Measurements from ENCODE around the gene PPL. TPM values are rescaled to one million over a fixed set of nuclear protein-coding genes. Genes with fewer than 3 reads are reported as not detected.
"Not testable (repeated sequence)": the region's sequence is repeated elsewhere in the genome, so short reads cannot be mapped to it uniquely, and the experiment has no call there.

Gene PPL
- total RNA-seq, 1 donor from 2014 or later = 21.0 TPM

GRCh38 chr16:4898811-4899473 lies 38.0 kb downstream of the PPL start:
- no peak overlapping the region for H3K4me3 ChIP-seq (ENCODE audit: low read depth, low read length)
- TF ChIP-seq, protein P1, sequence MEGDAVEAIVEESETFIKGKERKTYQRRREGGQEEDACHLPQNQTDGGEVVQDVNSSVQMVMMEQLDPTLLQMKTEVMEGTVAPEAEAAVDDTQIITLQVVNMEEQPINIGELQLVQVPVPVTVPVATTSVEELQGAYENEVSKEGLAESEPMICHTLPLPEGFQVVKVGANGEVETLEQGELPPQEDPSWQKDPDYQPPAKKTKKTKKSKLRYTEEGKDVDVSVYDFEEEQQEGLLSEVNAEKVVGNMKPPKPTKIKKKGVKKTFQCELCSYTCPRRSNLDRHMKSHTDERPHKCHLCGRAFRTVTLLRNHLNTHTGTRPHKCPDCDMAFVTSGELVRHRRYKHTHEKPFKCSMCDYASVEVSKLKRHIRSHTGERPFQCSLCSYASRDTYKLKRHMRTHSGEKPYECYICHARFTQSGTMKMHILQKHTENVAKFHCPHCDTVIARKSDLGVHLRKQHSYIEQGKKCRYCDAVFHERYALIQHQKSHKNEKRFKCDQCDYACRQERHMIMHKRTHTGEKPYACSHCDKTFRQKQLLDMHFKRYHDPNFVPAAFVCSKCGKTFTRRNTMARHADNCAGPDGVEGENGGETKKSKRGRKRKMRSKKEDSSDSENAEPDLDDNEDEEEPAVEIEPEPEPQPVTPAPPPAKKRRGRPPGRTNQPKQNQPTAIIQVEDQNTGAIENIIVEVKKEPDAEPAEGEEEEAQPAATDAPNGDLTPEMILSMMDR (conservative IDR thresholded peaks at IDR 0.05; ENCODE audit: low read depth, low read length) = no peak
- no peak for DNase-seq (ENCODE audit: low read depth)

GRCh38 chr16:4897328-4897727 lies 39.6 kb downstream of the PPL start:
- no peak overlapping the region for H3K4me3 ChIP-seq (ENCODE audit: low read depth, low read length)
- TF ChIP-seq, protein P1 (conservative IDR thresholded peaks at IDR 0.05; ENCODE audit: low read depth, low read length) = no peak
- no peak for DNase-seq (ENCODE audit: low read depth)

DNA sequence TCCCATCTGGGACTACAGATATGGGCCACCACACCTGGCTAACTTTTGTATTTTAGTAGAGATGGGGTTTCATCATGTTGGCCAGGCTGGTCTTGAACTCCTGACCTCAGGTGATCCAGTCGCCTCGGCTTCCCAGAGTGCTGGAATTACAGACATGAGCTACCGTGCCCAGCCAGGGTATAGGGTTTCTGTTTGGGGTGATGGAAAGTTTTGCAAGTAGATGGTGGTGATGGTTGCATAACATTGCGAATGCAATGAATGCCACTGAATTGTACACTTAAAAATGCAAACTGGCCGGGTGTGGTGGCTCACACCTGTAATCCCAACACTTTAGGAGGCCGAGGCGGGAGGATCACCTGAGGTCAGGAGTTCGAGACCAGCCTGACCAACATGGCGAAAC lies 40.2 kb downstream of the PPL start:
- DNase-seq (ENCODE audit: low read depth); H3K4me3 ChIP-seq (ENCODE audit: low read depth, low read length): not testable (repeated sequence)

DNA sequence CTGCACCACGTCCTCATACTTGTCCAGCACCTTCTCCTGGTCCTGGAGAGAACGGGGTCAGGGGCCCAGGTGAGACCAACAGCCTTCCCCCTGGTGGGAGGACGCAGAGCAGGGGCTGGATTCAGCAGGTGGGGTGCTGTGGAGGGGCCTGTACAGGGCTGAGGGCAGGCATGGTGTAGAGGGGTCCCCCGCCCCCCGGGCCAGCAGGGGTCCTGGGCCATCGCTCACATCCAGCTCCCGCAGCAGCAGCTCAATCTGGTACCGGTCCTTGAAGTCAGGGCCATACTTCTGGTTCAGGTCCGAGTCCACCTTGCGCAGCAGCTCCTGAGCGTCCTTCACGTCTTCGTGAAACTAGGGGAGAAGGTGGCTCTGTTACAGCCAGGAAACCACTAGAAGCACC lies 41.6 kb downstream of the PPL start:
- TF ChIP-seq, protein P1 (conservative IDR thresholded peaks at IDR 0.05; ENCODE audit: low read depth, low read length) = no peak
- no peak for DNase-seq (ENCODE audit: low read depth)
- no peak overlapping the region for H3K4me3 ChIP-seq (ENCODE audit: low read depth, low read length)

GRCh38 chr16:4894276-4895150 lies 42.4 kb downstream of the PPL start:
- H3K4me3 ChIP-seq (ENCODE audit: low read depth, low read length) = no peak overlapping the region
- TF ChIP-seq, protein P1 (conservative IDR thresholded peaks at IDR 0.05; ENCODE audit: low read depth, low read length) = no peak
- DNase-seq (ENCODE audit: low read depth) = no peak

DNA sequence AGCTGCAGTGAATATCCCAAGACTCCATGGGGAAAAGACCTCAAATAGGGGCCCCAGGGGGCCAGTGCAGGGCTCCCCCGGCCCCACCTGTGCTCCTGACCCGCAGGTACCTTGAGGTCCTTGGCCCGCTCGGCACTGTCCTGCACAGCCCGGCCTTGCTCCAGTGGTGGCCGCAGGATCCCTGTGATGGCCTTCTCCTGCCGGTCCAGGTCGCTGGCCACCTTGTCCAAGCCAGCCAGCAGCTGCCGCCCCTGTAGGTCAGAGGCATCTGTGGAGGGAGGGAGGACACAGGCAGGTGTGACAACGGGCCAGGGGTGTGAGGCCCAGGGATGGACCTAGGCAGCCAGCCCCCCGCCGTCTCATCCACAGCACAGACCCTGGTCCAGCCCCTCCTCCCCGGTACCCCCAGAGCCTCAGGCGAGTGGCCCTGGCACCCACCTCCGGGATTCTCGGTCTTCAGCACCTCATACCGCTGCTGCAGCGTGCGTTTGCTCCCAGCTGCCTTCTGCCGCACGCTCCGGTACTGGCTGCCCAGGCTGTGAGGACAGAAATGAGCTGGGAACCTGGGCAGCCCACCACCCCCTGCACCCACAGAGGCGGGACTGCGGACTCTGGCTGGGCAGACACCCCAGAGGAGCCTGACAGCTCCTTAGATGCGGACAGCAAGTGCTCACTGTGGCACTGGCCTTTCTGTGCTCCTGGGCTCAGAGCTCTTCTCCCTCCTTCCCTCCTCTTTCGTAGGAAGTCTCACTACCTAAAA lies 43.7 kb downstream of the PPL start:
- H3K4me3 ChIP-seq (ENCODE audit: low read depth, low read length) = no peak overlapping the region
- TF ChIP-seq, protein P1 (conservative IDR thresholded peaks at IDR 0.05; ENCODE audit: low read depth, low read length) = no peak
- DNase-seq (ENCODE audit: low read depth) = no peak
